SK-N-SH treated with all-trans-retinoic acid at 6 μM for 48 hours (cell line): Measurements from ENCODE around the gene PTPRN2.

Experiments
- ATAC-seq: fragments of 200-7000 bp; cut with Tn5 transposase; 3 replicates; pipeline ENCODE4 v1.9.1; 2020; ENCODE audit warnings: mild to moderate bottlenecking, moderate library complexity
- BACH2 ChIP-seq: fragments of 250-450 bp; sonication (Bioruptor Pico); IDR thresholded peaks from 2 replicates; pipeline ENCODE4 v1.9.0; 2021; ENCODE audit warnings: mild to moderate bottlenecking, borderline replicate concordance
- CSDC2 ChIP-seq: fragments of 250-450 bp; sonication (Bioruptor Pico); IDR thresholded peaks from 2 replicates; pipeline ENCODE4 v1.5.0; 2020; ENCODE audit warnings: mild to moderate bottlenecking, moderate library complexity
- ESRRG ChIP-seq: fragments of 250-450 bp; sonication (Bioruptor Pico); IDR thresholded peaks from 2 replicates; pipeline ENCODE4 v1.6.1; 2021; ENCODE audit warnings: mild to moderate bottlenecking
- GLIS3 ChIP-seq: fragments of 250-450 bp; sonication (Bioruptor Pico); IDR thresholded peaks from 2 replicates; pipeline ENCODE4 v1.5.0; 2020; ENCODE audit warnings: mild to moderate bottlenecking, moderate library complexity
- ISL1 ChIP-seq: fragments of 250-450 bp; sonication (Bioruptor Pico); IDR thresholded peaks from 2 replicates; pipeline ENCODE4 v2.1.2; 2022; ENCODE audit warnings: mild to moderate bottlenecking, moderate library complexity
- OSR1 ChIP-seq: fragments of 250-450 bp; sonication (Bioruptor Pico); IDR thresholded peaks from 2 replicates; pipeline ENCODE4 v1.8.0; 2022; ENCODE audit warnings: moderate library complexity, mild to moderate bottlenecking, inconsistent platforms
- PPARA ChIP-seq: fragments of 250-450 bp; sonication (Bioruptor Pico); IDR thresholded peaks from 2 replicates; pipeline ENCODE4 v1.5.0; 2020; ENCODE audit warnings: mild to moderate bottlenecking, borderline replicate concordance
- RARB ChIP-seq: fragments of 250-450 bp; sonication (Bioruptor Pico); IDR thresholded peaks from 2 replicates; pipeline ENCODE4 v1.8.0; 2021; ENCODE audit warnings: mild to moderate bottlenecking, moderate library complexity
- SNAI2 ChIP-seq: fragments of 250-450 bp; sonication (Bioruptor Pico); IDR thresholded peaks from 2 replicates; pipeline ENCODE4 v1.5.0; 2020; ENCODE audit warnings: mild to moderate bottlenecking, moderate library complexity
- TCF4 ChIP-seq: fragments of 250-450 bp; sonication (Bioruptor Pico); IDR thresholded peaks from 2 replicates; pipeline ENCODE4 v1.8.0; 2021; ENCODE audit warnings: mild to moderate bottlenecking, moderate library complexity, borderline replicate concordance
- TOX ChIP-seq: fragments of 250-450 bp; sonication (Bioruptor Pico); IDR thresholded peaks from 2 replicates; pipeline ENCODE4 v1.8.0; 2021; ENCODE audit warnings: mild to moderate bottlenecking, moderate library complexity, borderline replicate concordance
- TSHZ2 ChIP-seq: fragments of 250-450 bp; sonication (Bioruptor Pico); IDR thresholded peaks from 2 replicates; pipeline ENCODE4 v1.5.0; 2020; ENCODE audit warnings: mild to moderate bottlenecking, moderate library complexity
- ZC3H10 ChIP-seq: fragments of 250-450 bp; sonication (Bioruptor Pico); IDR thresholded peaks from 2 replicates; pipeline ENCODE4 v1.5.1; 2021; ENCODE audit warnings: mild to moderate bottlenecking, moderate library complexity
- ZFP3 ChIP-seq: fragments of 250-450 bp; sonication (Bioruptor Pico); IDR thresholded peaks from 2 replicates; pipeline ENCODE4 v1.5.0; 2020; ENCODE audit warnings: mild to moderate bottlenecking, moderate library complexity
- ZFP30 ChIP-seq: fragments of 450-650 bp; formaldehyde crosslinking; IDR thresholded peaks from 2 replicates; pipeline ENCODE4 v1.5.0; 2022; ENCODE audit warnings: mild to moderate bottlenecking, moderate library complexity
- ZNF565 ChIP-seq: fragments of 450-650 bp; formaldehyde crosslinking; conservative IDR thresholded peaks from 2 replicates; pipeline ENCODE4 v1.5.0; 2020; ENCODE audit warnings: low read depth, mild to moderate bottlenecking, moderate library complexity
- ZNF8 ChIP-seq: fragments of 450-650 bp; formaldehyde crosslinking; IDR thresholded peaks from 2 replicates; pipeline ENCODE4 v1.5.0; 2020; ENCODE audit warnings: mild to moderate bottlenecking, moderate library complexity
- TF ChIP-seq, protein P1 (sequence below): fragments of 250-450 bp; sonication (Bioruptor Pico); IDR thresholded peaks from 2 replicates; pipeline ENCODE4 v1.8.0; 2020; ENCODE audit warnings: mild to moderate bottlenecking, moderate library complexity, borderline replicate concordance
- TF ChIP-seq, protein P2 (sequence below): fragments of 250-450 bp; sonication (Bioruptor Pico); IDR thresholded peaks from 2 replicates; pipeline ENCODE4 v1.5.1; 2020; ENCODE audit warnings: low read depth, mild to moderate bottlenecking, moderate library complexity
- TF ChIP-seq, protein P3 (sequence below): fragments of 250-450 bp; sonication (Bioruptor Pico); IDR thresholded peaks from 2 replicates; pipeline ENCODE4 v1.8.0; 2021; ENCODE audit warnings: low read depth, mild to moderate bottlenecking, moderate library complexity, borderline replicate concordance

Gene PTPRN2

DNA sequence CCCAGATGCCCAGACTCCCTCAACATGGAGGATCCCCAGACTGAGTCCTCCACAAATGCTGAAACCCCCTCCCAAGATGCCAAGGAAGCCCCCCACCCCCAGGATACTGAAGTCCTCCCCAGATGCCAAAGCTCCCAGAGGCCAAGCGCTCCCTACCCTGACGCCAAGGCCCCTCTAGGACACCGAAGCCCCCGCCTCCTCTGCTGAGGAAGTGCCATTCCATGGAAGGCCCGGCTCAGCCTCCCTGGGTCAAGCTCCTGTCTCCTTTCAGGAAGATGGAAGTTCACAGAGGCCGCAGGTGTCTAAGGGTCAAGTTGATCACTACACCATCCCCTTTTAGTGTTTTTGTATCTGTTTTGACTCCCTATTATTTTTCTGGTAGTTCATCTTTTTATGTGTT is 644.1 kb downstream of the PTPRN2 start:
- no peak for TF ChIP-seq ZFP3 (CRISPR knock-in tag)
- no peak for ATAC-seq

- no peak for ATAC-seq
- no peak for TF ChIP-seq ESRRG
- TF ChIP-seq OSR1 (CRISPR knock-in tag), result no peak
- TF ChIP-seq ZFP3 (CRISPR knock-in tag), result no peak
- TF ChIP-seq, protein P1, sequence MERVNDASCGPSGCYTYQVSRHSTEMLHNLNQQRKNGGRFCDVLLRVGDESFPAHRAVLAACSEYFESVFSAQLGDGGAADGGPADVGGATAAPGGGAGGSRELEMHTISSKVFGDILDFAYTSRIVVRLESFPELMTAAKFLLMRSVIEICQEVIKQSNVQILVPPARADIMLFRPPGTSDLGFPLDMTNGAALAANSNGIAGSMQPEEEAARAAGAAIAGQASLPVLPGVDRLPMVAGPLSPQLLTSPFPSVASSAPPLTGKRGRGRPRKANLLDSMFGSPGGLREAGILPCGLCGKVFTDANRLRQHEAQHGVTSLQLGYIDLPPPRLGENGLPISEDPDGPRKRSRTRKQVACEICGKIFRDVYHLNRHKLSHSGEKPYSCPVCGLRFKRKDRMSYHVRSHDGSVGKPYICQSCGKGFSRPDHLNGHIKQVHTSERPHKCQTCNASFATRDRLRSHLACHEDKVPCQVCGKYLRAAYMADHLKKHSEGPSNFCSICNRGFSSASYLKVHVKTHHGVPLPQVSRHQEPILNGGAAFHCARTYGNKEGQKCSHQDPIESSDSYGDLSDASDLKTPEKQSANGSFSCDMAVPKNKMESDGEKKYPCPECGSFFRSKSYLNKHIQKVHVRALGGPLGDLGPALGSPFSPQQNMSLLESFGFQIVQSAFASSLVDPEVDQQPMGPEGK (CRISPR knock-in tag), result no peak
- no peak for TF ChIP-seq BACH2 (CRISPR knock-in tag)
- TF ChIP-seq CSDC2 (CRISPR knock-in tag), result no peak
- no peak for TF ChIP-seq TOX (CRISPR knock-in tag)
- no peak for TF ChIP-seq SNAI2 (CRISPR knock-in tag)
- no peak for TF ChIP-seq PPARA (CRISPR knock-in tag)
- TF ChIP-seq ZFP30, result no peak
- TF ChIP-seq, protein P2, sequence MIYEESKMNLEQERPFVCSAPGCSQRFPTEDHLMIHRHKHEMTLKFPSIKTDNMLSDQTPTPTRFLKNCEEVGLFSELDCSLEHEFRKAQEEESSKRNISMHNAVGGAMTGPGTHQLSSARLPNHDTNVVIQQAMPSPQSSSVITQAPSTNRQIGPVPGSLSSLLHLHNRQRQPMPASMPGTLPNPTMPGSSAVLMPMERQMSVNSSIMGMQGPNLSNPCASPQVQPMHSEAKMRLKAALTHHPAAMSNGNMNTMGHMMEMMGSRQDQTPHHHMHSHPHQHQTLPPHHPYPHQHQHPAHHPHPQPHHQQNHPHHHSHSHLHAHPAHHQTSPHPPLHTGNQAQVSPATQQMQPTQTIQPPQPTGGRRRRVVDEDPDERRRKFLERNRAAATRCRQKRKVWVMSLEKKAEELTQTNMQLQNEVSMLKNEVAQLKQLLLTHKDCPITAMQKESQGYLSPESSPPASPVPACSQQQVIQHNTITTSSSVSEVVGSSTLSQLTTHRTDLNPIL, result no peak
- no peak for TF ChIP-seq TSHZ2
- TF ChIP-seq ZNF565 (CRISPR knock-in tag), result no peak
- TF ChIP-seq, all 23 proteins: peak for 0
Observed at GRCh38 chr7:157941210-157941609, 646.4 kb downstream of the PTPRN2 start.

- ATAC-seq, result no peak
Observed at GRCh38 chr7:157940497-157940896, 647.1 kb downstream of the PTPRN2 start.

GRCh38 chr7:157938211-157938610 is 649.4 kb downstream of the PTPRN2 start:
- TF ChIP-seq ZC3H10 (CRISPR knock-in tag), result no peak
- ATAC-seq, result no peak

More at GRCh38 chr7:157940497-157940896, 647.1 kb downstream of the PTPRN2 start:
- TF ChIP-seq TCF4 (CRISPR knock-in tag) (no peak), TSHZ2 (no peak), BACH2 (CRISPR knock-in tag) (no peak), ISL1 (CRISPR knock-in tag) (no peak), SNAI2 (CRISPR knock-in tag) (no peak), GLIS3 (CRISPR knock-in tag) (no peak)

DNA sequence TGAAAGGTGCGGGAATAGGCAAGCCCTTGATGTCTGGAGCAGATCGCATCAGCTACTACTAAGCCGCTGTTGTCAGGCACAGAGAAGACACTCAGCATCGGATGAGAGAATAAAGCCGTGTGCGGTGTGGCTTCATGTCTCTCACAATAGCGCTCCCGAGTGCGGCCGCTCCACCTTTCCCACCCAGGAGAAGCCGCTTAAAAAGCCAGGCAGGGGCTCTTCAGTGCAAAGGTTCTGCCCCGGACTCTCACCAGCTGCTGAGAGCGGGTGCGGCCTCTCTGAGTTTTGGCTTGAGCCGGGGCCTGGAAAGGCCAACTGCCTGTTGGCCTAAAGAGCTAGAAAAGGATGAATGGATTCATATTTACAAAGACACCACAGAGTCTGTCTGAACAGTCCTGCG is 650.2 kb downstream of the PTPRN2 start:
- no peak for ATAC-seq
- no peak for TF ChIP-seq TOX (CRISPR knock-in tag)
- TF ChIP-seq BACH2 (CRISPR knock-in tag), result no peak
- no peak for TF ChIP-seq ZNF565 (CRISPR knock-in tag)
- no peak for TF ChIP-seq ZNF8
- no peak for TF ChIP-seq RARB (CRISPR knock-in tag)
- TF ChIP-seq, protein P3, sequence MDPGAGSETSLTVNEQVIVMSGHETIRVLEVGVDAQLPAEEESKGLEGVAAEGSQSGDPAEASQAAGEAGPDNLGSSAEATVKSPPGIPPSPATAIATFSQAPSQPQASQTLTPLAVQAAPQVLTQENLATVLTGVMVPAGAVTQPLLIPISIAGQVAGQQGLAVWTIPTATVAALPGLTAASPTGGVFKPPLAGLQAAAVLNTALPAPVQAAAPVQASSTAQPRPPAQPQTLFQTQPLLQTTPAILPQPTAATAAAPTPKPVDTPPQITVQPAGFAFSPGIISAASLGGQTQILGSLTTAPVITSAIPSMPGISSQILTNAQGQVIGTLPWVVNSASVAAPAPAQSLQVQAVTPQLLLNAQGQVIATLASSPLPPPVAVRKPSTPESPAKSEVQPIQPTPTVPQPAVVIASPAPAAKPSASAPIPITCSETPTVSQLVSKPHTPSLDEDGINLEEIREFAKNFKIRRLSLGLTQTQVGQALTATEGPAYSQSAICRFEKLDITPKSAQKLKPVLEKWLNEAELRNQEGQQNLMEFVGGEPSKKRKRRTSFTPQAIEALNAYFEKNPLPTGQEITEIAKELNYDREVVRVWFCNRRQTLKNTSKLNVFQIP, result no peak
- no peak for TF ChIP-seq ZC3H10 (CRISPR knock-in tag)
- TF ChIP-seq SNAI2 (CRISPR knock-in tag), result no peak
- TF ChIP-seq TSHZ2, result no peak
- TF ChIP-seq ISL1 (CRISPR knock-in tag), result no peak
- TF ChIP-seq GLIS3 (CRISPR knock-in tag), result no peak
- no peak for TF ChIP-seq ZFP3 (CRISPR knock-in tag)
